Gastroesophageal sphincter (tissue), 4 donors: ENCODE results near the gene LIX1L. TPM values are rescaled to one million over a fixed set of nuclear protein-coding genes. Genes with fewer than 3 reads are reported as not detected.

Experiments
- ATAC-seq: fragments of 150-250 bp; one replicate; pipeline ENCODE4 v1.9.1; 2016; ENCODE audit warnings: mild to moderate bottlenecking, moderate library complexity
- H3K27ac ChIP-seq, 4 donors: fragments of 200-600 bp; sonication (generic) in 3 of 4; 1 replicate in 3 of 4; 2 replicates in 1 of 4; pipeline ENCODE4 v1.5.1; 2016 to 2019
- H3K27me3 ChIP-seq: fragments of 200-600 bp; sonication (generic); one replicate; pipeline ENCODE4 v1.5.1; 2019
- H3K36me3 ChIP-seq, 2 donors: fragments of 200-600 bp; sonication (generic); one replicate each; pipeline ENCODE4 v1.5.1; 2019; ENCODE audit warnings: control low read depth in 1 of 2
- H3K4me1 ChIP-seq, 3 donors: fragments of 200-600 bp; sonication (generic); 1 replicate in 2 of 3; 2 replicates in 1 of 3; pipeline ENCODE4 v1.5.1; 2016 to 2019; ENCODE audit warnings: control low read depth in 2 of 3
- H3K4me3 ChIP-seq, 2 donors: fragments of 200-600 bp; sonication (generic); one replicate each; pipeline ENCODE4 v1.5.1; 2019; ENCODE audit warnings: mild to moderate bottlenecking in 1 of 2, moderate library complexity in 1 of 2
- H3K9me3 ChIP-seq, 3 donors: fragments of 200-600 bp; sonication (generic); one replicate each; pipeline ENCODE4 v1.5.1; 2017 to 2019; ENCODE audit warnings: control low read depth in 2 of 3
- CTCF ChIP-seq, 4 experiments: fragments of 200-600 bp in 2 of 4; fragments of 450-650 bp in 2 of 4; sonication (generic) in 1 of 4; IDR thresholded peaks; one replicate each; pipeline ENCODE4 v1.5.1; 2017 to 2019; ENCODE audit warnings: antibody characterized with exemption in 4 of 4, mild to moderate bottlenecking in 2 of 4, moderate library complexity in 2 of 4
- EP300 ChIP-seq: sonication (generic); formaldehyde crosslinking; IDR thresholded peaks from one replicate; pipeline ENCODE4 v1.6.1; 2017; ENCODE audit warnings: antibody characterized with exemption, mild to moderate bottlenecking
- POLR2A ChIP-seq, 2 donors: fragments of 450-650 bp; IDR thresholded peaks; one replicate each; pipeline ENCODE4 v1.6.1; 2017; ENCODE audit warnings: antibody characterized with exemption in 2 of 2, mild to moderate bottlenecking in 2 of 2, moderate library complexity in 1 of 2
- POLR2AphosphoS5 ChIP-seq: sonication (generic); formaldehyde crosslinking; IDR thresholded peaks from one replicate; pipeline ENCODE4 v1.6.1; 2017; ENCODE audit warnings: antibody characterized with exemption
- WGBS, 2 donors: methylation state at CpG; one replicate each; pipeline ENCODE4 v1.1.5; 2018; ENCODE audit warnings: low coverage in 1 of 2; 5-methylcytosine and 5-hydroxymethylcytosine counted together
- total RNA-seq, 4 donors: library from RNA; depleted of rRNA; stranded (reverse); fragments of >200 nt; gene quantifications; one replicate each; pipeline ENCODE4 v1.1.0, GENCODE V29; 2016

The LIX1L gene
- total RNA-seq, 4 donors from 2014 or later: 37.8 to 53.5 (median 45.3) TPM

GRCh38 chr1:145997016-145997717, 39.4 kb upstream of the LIX1L start:
- Histone ChIP-seq H3K9me3 (no peaks in the 10 kb centered on the region), H3K4me1 (peaks cover 0 to 50% (median 14%) of the 10 kb centered on the region in 3 donors), H3K36me3 (peaks cover 28 to 34% of the 10 kb centered on the region in 2 donors), H3K27ac (peak overlapping the region; percentile 93 to 98 (median 96)), H3K4me3 (peak overlapping the region; percentile 64 to 100), H3K27me3 (no peaks in the 10 kb centered on the region)
- WGBS, 2 donors: 9 to 10% methylated on average over 8 to 12 of the region's 12 CpGs
- TF ChIP-seq EP300 (no peak), POLR2AphosphoS5 (peak; percentile 31), CTCF (IDR thresholded peaks at IDR 0.05) (peak in 1 of 4 experiments; percentile 4)
- ATAC-seq: peak; percentile 30

- 0 to 1% methylated on average over 13 to 14 of the region's 30 CpGs for WGBS, 2 donors
- TF ChIP-seq POLR2A (IDR thresholded peaks at IDR 0.05) (peak; percentile 98 to 99), POLR2AphosphoS5 (peak; percentile 100), EP300 (no peak), CTCF (IDR thresholded peaks at IDR 0.05) (no peak)
- ATAC-seq: peak; percentile 94
- H3K36me3 ChIP-seq: peaks cover 28 to 34% of the 10 kb centered on the region in 2 donors
- H3K9me3 ChIP-seq: no peaks in the 10 kb centered on the region
- H3K27me3 ChIP-seq: no peaks in the 10 kb centered on the region
- H3K4me3 ChIP-seq: peak within 1 kb of the TSS; percentile 64 to 100
- H3K4me1 ChIP-seq: peaks cover 0 to 49% (median 13%) of the 10 kb centered on the region in 3 donors
- peak within 1 kb of the TSS; percentile 93 to 98 (median 96) for H3K27ac ChIP-seq
These were observed 38.7 kb upstream of the LIX1L start, which contains the start of gene TXNIP for GRCh38 chr1:145996433-145997015. TSS of gene TXNIP (minus strand) at chr1:145996579. CDS start at chr1:145996266, 313 bp downstream.

- TF ChIP-seq CTCF (IDR thresholded peaks at IDR 0.05) (no peak), POLR2A (IDR thresholded peaks at IDR 0.05) (no peak), POLR2AphosphoS5 (peak; percentile 16), EP300 (no peak)
- peaks cover 28 to 34% of the 10 kb centered on the region in 2 donors for H3K36me3 ChIP-seq
- 0% methylated on average over 12 to 13 of the region's 13 CpGs for WGBS, 2 donors
- H3K9me3 ChIP-seq: no peaks in the 10 kb centered on the region
- H3K4me3 ChIP-seq: peak overlapping the region; percentile 64 to 100
- H3K4me1 ChIP-seq: peaks cover 0 to 49% (median 10%) of the 10 kb centered on the region in 3 donors
- no peak for ATAC-seq
- peak overlapping the region; percentile 93 to 98 (median 96) for H3K27ac ChIP-seq
- no peaks in the 10 kb centered on the region for H3K27me3 ChIP-seq
These were observed 38.2 kb upstream of the LIX1L start for GRCh38 chr1:145995964-145996432.

GRCh38 chr1:145995148-145995881, 37.5 kb upstream of the LIX1L start:
- H3K27ac ChIP-seq: peak overlapping the region; percentile 93 to 98 (median 96)
- WGBS, 2 donors: 0% methylated on average over 8 of the region's 8 CpGs
- H3K36me3 ChIP-seq: peaks cover 28 to 34% of the 10 kb centered on the region in 2 donors
- TF ChIP-seq CTCF (IDR thresholded peaks at IDR 0.05) (no peak), POLR2AphosphoS5 (peak; percentile 27)
- no peaks in the 10 kb centered on the region for H3K27me3 ChIP-seq
- peak overlapping the region; percentile 64 to 100 for H3K4me3 ChIP-seq
- ATAC-seq: no peak
- peaks cover 0 to 46% (median 10%) of the 10 kb centered on the region in 3 donors for H3K4me1 ChIP-seq
- no peaks in the 10 kb centered on the region for H3K9me3 ChIP-seq
